HG02623 (cell line): ENCODE results near the gene RPL13A.
A peak's percentile ranks its signal among the peaks of the same experiment; 100 is the strongest.

Source experiments
- ATAC-seq: cut with Tn5 transposase; IDR thresholded peaks from one replicate; pipeline ENCODE4 v1.9.1; 2021; ENCODE audit warnings: moderate library complexity; ENCODE audit not compliant: unreplicated experiment

RPL13A gene

GRCh38 chr19:49502866-49503581, 15.6 kb downstream of the RPL13A start:
- ATAC-seq, result no peak

GRCh38 chr19:49503582-49503962, 16.2 kb downstream of the RPL13A start:
- no peak for ATAC-seq

- no peak for ATAC-seq
These were observed 19.2 kb downstream of the RPL13A start for GRCh38 chr19:49506575-49507105.

- ATAC-seq, result no peak
These were observed 20.5 kb downstream of the RPL13A start for GRCh38 chr19:49507803-49508494.

GRCh38 chr19:49512970-49513745, 25.8 kb downstream of the RPL13A start:
- ATAC-seq, result no peak

GRCh38 chr19:49513746-49514118, 26.3 kb downstream of the RPL13A start:
- no peak for ATAC-seq

- no peak for ATAC-seq
These were observed 26.7 kb downstream of the RPL13A start for GRCh38 chr19:49514151-49514550.

- no peak for ATAC-seq
These were observed 28.4 kb downstream of the RPL13A start for GRCh38 chr19:49515767-49516166.

- ATAC-seq, result no peak
These were observed 30.6 kb downstream of the RPL13A start for GRCh38 chr19:49518033-49518432.

GRCh38 chr19:49520705-49521319, 33.4 kb downstream of the RPL13A start:
- no peak for ATAC-seq

GRCh38 chr19:49524812-49525455, 37.5 kb downstream of the RPL13A start:
- ATAC-seq, result no peak

- no peak for ATAC-seq
These were observed 40.9 kb downstream of the RPL13A start for GRCh38 chr19:49528211-49528771.

GRCh38 chr19:49530708-49531107, 43.3 kb downstream of the RPL13A start:
- ATAC-seq, result no peak

- ATAC-seq, result peak; percentile 68
These were observed 46.4 kb downstream of the RPL13A start for GRCh38 chr19:49533551-49534488.

- ATAC-seq, result no peak
These were observed 47.4 kb downstream of the RPL13A start for GRCh38 chr19:49534632-49535385.

GRCh38 chr19:49536921-49537462, 49.6 kb downstream of the RPL13A start:
- ATAC-seq, result no peak

- ATAC-seq, result no peak
These were observed 51.2 kb downstream of the RPL13A start for GRCh38 chr19:49538643-49539042.
